GM21825 (cell line): ENCODE measurements around the gene AQP12A.

Source experiments
- ATAC-seq: cut with Tn5 transposase; IDR thresholded peaks from one replicate; pipeline ENCODE4 v1.9.1; 2021; ENCODE audit warnings: mild to moderate bottlenecking, moderate library complexity; ENCODE audit not compliant: unreplicated experiment

The AQP12A gene

DNA sequence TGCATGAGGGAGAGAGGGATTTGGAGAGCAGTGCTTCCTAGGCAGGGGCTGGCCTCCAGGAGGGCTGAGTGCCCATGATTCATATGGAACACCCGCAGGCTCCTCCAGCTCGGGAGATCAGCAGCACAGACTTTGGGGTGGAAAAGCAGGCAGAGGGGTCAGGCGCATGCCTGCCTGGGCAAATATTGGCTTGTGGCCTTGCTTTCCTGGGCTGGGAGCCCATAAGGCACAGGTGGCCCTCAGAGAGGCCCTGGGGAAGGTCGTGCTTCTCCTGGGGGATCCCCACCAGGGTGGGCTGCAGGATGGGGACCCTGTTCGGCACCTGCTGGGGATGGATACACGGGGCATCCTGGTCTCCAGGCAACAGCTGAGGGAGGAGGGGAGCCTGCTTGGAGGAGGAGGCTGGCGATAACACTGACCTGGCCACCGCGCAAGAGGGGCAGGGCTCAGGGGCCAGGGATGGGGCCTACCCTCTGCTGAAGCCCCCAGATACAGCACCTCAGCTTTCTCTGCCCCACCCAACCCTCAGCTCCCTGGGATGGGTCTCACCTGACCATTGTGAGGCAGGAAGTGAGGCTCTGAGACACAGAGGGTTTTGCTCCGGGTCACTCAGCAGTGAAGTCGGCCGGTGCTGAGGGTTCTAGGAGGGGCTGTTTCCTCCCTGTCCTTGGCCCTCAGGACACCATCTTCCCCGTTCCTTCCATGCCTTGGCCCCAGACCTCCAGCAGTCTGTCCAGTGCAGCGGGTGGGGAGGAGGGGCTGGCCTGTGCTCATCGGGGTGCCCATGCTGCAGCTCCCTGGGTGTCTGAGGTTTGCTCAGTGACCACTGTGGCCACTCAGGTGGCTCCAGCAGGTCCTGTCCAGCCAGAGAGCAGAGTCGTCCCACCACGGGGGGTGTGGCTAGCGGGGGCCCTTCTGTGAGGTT is 12.0 kb downstream of the AQP12A start:
- no peak for ATAC-seq

DNA sequence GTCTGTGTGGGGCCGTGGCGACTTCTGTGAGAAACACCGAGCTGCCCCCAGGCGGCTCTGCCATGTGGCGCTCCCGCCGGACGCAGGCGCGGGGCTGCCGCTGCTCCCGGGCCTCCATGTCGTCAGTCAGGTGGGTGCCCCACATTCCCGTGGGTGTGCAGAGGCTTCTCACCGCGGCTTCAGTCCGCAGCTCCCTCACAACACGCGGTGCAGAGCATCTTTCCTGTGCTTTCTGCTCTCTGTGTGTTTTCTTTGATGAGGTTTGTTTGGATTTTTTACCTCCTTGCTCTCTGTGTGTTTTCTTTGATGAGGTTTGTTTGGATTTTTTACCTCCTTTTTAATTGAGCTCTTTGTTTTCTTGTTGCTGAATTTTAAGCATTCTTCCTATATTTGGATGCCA is 13.0 kb downstream of the AQP12A start:
- no peak for ATAC-seq

DNA sequence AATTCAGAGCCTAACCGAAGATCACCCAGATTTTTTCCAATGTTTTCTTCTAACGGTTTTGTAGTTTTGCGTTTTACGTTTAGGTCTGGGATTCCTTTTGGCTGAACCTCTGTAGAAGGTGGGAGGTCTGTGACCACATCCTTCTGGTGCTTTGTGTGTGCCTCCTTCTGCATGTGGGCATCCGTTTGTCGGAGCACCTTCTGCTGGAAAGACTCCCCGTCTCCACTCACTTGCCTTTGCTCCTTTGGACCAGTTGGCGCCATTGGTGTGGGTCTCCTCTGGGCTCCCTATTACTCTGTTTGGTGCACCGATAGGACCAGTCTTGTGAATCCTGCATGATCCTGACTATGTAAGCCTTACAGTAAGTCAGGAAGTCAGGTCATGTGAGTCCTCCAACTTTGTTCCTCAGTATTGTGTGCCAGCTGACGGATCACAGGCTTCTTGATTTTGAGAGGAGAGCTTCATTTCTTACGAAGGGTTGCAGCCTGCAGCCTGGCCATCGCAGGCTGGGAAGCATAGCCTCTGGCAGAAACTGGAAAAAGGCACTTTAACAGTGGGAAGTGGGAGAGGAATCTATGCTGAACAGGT is 13.6 kb downstream of the AQP12A start:
- no peak for ATAC-seq

DNA sequence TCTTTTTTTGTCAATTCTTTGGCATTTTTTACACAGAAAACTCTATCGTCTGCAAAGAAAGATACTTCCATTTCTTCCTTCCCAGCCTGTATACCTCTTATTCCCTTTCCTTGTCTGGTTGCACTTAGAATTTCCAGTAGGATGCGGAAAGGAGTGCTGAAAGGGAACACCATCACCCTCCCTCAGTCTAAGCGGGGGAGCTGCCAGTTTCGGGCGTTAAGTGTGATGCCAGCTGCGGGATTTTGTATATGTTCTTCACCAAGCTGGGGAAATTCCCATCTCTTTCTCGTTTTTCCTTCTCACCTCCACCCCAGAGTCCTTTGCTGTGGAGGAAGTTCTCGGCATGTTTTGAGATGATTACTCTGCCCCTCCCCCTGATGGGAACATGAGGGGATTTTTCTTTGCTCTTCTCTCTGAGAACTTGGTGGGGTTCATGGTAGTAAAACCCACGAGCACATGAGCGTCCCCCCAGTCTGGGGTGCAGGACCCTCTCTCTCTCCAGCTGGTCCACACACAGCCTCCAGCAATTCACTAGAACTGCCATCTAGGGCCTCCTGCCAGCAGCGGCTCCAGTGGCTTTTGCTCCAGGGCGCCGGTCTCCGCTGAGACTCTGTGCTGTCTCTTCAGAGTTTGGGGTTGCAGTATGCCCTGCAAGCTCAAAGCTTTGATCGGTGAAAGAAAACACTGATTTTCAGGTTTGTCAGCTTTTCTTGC is 15.5 kb downstream of the AQP12A start:
- no peak for ATAC-seq

DNA sequence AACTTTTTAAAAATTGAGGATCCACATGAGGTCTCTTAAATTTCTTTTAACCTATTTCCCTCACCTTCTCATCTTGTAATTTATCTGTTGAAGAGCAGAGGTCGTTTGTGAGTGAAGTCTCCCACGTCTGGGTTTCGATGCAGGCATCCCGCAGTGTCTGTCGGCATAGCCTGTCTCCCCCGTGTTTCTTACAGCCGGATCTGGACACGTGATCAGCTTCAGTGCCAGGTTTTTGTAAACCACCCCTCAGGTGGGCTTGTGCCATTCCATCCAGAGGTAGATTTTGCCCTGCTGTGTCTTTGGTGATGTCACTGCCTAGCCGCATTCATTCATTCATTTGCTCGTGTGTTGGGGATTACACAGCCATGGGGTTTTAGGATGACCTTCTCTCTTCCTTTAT is 16.2 kb downstream of the AQP12A start:
- ATAC-seq, result no peak

DNA sequence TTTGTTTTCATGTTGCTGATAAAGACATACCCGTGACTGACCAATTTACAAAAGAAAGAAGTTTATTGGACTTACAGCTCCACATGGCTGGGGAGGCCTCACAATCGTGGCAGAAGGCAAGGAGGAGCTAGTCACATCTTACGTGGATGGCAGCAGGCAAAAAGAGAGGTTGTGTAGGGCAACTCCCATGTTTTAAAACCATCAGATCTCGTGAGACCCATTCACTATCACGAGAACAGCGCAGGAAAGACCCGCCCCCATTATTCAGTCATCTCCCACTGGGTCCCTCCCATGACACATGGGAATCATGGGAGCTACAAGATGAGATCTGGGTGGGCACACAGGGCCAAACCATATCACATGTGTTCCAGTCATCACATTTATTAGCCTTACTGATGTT is 16.8 kb downstream of the AQP12A start:
- ATAC-seq, result no peak

DNA sequence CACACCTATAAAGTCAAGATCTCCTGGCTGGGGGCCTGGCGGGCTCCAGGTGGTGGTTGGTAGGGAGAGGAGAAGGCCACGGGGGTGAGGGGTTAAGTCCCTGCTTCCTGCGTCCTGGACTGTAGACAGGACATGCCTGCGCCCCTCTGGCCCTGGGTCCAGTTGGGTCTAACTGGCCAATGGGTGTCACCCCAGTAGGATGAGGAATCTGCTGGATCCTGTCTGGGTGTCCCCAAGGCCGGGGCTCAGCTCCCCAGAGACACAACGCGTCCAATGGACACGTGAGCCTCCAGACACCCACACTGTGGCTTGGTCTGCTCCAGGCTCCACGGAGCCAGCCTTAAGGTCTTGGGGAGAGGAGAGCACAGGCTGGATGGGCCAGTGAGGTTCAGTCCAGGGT is 19.6 kb downstream of the AQP12A start:
- ATAC-seq, result no peak

DNA sequence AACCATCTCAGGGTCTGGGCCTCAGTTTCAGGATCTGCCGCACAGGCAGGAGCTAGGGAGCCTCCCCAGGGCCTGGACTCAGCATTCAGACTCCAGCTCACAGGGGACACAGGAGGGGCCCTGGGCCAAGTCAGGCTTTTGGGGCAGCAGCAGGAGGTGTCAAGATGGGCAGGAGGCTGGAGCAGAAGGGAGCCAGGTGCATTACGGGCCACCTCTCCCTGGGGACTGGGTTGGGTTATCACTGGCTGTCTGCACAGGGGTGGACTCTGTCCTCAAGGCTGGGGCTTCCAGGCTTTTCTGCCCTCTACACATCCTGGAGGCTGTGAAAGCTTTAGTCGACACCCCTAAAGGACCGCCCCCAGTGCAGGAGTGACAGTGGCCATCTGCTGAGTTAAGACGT is 20.0 kb downstream of the AQP12A start:
- no peak for ATAC-seq

DNA sequence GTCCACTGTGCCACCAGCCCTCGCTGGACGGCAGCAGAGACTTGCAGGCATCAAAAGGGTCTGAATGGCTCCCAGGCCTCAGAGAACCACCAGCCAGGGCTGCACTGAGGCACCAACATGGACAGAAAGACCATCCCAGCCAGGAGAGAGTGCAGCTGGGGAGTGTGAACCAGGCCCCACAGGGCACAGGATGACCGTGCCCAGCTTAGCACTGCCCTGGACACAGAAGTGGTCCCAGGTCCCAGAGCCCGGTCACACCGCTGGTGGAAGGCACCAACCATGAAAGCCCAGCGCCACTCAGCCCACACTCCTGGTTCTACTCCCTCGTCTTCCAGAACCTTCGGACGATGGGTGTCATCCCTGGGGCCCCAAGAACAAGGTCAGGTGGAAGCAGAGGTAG is 20.5 kb downstream of the AQP12A start:
- ATAC-seq, result no peak

DNA sequence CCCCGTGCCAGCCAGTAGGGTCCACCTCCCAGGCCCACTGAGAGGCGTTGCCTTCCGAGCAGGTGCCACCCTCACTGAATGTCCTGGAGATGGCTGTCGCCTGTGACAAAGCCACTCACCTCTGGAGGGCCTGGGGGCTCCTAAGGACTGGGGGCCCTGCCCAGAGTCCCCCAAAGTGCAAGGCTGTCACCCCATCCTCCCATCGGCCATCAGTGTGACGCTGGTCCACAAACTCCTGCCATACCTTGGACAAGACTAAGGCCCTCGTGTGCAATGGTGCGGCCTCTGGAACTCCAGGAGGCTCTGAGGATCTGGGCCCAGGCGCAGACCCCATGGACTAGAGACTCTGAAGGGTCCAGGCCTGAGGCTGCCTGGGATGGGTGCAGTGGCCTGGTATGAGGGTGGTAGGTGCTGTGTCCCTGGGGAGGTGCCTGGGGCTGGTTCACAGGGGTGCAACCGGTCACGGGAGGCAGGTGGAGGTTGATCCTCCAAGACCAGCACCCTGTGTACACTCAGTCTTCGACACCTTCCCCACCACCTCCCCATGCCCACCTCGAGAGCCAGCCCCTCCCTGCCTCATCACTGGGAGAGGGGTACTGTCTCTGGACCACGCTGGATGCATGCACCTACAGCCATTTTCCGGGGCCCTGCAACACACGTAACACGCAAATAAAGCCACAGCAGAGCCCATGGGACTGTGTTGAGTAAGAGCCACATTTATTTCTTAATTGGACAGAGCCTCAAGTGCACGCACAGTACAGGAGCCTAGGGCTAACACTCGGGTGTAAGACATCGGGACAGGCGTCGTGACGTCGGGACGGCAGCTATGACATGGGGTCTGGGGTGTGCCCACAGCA is 21.6 kb downstream of the AQP12A start:
- ATAC-seq, result no peak

DNA sequence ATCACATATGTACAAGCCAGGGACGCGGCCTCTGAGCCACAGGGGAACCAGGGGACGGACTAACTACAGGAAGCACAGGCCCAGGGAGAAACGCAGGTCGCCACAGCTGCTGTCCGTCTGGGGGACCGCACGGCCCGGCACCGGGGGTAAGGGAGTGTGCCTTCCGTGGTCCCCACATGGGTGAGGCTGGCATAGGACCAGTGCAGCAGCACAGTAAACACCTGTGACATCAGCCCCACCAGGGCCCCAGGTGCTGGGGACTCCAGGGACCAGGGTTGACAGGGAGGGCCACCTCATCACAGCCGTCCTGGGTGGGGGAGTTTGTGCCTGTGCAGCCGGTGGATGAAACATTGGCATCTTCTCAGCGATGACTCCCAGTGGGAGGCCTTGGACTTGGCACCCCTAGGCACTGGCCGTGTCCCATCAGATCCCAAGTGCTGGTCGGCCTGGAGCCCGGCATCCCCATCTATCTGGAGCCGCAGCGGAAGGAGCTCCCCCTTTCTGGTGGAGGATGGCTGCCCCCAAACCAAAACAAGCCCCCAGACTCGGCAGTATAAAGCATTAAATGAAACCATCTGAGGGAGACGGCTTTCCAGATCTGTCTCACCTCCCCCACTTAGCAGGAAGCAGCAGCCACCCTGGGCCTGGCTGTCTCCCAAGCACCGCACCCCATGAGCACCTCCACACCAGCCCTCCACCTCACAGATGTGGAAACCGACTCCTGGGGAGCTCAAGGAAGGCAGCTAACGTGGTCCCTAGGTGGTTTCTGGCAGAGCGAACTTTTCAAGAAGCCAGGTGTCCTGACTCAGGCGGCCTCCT is 22.5 kb downstream of the AQP12A start:
- ATAC-seq, result no peak

DNA sequence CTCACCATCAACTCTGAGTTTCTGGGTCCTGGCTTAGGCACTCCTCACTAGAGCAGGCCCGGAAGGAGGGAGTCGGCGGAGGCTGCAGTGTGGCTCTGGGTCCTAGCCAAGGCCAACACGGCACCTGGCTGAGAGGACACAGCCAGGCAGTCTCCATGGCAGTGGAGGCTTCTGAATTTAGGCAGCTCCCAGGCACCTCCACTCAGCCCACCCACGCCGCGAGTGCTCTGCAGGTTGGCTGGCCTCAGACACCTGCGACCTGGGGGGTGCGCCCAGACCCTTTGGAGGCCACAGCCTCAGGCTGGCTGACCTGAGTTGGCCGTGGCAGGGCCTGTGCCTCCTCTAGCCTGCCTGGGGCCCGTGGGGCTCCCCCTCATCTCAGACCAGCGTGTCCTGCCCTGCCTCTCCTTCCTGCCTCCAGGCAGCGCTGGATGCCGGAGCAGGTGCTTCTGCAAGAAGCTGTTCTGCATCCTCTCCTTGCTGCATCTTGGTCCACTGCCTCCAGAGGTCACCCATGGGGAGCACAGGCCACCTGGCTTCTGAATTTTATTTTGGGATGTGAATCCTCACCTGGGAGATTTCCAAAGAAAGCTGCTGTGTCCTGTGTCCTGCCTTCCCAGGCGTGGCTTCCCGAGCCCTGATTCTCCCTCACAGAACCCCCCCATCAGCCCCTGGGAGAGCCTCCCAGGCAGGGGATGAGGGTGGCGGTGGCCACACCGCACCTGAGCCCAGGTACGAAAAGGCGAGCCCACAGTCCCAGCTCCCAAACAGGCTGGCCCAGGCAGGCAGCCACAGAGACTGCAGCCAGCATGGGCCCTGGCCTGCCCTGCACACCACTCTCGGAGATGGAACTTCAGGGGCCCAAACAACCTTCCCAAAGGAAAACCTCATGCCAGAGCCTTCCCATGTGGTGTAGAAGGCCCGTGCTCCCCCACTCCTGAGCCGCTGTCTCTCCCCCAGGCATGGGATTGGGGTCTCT is 23.4 kb downstream of the AQP12A start:
- ATAC-seq, result no peak

DNA sequence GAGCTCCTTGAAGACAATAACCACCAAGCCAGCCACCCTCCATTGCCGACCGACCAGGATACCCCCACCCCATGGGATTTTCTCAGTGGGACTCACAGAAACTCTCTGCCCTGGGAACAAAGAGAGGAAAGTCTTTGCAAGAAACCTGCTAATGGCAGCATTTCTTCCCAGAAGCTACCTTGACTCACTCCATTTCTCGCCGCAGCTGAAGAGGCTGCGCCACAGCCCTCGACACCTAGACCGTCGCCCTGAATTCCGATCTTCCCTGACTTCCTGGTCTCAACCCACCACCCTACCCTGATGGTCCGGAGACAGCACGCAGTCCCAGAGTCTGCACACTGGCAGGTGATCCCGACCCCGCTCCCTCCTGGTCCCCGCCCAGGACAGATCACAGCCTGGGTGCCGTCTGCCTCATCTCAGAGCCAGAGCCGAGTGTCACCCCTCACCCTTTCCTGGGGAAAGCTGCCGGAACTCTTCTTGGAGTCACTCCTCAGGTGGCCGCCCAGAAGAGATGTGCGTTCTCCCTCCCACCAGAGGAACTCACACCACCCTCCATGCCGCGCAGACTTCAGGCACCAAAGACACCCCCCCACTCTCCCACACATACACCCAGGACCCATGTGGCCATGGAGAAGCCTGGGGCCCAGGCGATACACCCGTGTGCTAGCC is 24.6 kb downstream of the AQP12A start:
- no peak for ATAC-seq

DNA sequence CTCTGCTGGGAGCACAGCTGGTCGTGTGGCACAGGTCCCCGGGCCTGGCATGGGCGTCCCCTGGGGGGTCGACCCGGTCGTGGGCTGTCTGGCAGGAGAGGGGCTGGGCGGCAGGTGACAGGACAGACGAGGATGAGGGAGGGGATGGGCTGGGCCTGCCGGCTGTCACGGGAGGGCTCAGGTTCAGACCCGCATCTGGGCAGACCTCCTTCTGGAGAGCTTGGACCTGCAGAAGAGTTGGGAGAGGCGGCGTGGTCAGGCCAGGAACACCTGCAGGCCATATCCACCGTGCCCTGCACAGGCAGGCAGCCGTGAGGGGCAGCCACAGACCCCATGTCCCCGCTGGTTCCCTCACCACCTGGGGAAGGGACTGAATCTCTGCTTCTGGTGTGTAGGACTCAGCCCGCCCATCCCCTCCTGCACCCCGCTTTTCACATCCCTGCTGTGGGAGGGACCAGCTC is 25.5 kb downstream of the AQP12A start:
- no peak for ATAC-seq

DNA sequence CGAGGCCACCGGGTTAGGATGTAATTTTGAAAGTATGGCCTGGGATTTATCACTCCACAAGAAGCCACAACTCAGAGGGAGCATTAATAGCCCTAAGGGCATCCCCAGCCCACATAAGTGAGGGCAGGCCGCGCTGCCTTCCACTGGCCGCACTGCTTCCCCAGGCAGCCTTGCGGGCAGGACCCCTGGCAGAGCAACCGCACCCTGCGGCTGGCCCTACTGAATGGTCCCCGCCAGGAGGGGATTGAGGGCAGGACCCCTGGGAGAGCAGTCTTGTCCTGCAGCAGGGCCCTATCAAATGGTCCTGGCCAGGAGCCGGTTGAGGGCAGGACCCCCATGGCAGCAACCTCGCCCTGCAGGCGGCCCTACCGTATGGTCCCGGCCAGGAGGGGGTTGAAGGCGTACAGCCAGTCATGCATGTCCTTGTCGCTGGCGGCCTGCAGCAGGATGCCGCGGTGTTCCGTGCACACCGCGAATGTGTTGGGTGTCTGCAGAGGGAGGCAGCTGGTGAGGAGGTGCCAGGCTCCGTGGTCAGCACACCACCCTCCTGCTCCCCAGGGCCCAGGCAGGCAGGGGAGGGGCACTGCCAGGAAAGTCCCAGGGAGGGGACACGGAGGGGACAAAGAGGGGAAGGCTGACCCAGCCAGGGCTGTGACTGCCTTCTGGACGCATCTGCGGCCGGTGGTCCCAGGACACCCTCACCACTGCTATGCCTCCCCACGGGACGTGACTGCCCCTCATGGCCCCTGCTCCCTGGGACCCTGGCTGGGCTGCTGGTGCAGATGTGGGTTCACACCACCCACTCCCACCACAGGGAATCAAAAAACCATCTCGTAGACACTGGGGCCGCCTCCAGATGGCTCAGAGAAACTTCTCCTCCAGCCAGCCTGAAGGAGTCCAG is 26.3 kb downstream of the AQP12A start:
- no peak for ATAC-seq

DNA sequence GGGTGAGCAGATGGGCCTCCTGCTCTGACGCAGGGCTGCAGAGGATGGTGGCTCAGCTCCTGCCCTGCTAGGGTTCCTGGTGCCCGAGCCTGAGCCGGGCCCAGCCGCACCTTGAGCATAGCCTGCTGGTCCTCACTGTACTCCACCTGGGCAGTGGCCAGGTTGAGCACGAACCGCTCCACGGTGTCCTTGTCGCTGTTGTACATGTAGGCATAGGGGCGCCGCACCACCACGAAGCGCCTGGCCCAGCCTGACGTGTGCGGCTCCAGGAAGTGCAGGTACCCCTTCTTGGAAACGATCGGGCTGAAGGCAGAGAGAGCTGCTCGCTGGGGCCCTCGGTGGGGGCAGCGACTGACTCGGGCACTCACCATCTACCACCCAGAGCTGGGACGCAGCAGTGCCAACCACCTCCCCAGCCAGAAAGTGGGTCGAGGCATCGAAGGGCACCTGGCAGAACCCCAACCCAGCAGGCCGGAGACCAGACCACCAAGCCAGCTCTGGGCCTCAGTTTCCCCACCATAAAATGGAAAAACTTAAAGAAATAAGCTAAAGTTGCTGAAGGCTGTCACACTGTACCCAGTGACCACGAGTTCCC is 27.3 kb downstream of the AQP12A start:
- ATAC-seq, result no peak
